GM21381 (cell line): ENCODE measurements around the gene IL22.
"Not testable (repeated sequence)": the region's sequence is repeated elsewhere in the genome, so short reads cannot be mapped to it uniquely, and the experiment has no call there.

ENCODE experiments used
- ATAC-seq: cut with Tn5 transposase; IDR thresholded peaks from one replicate; pipeline ENCODE4 v1.9.1; 2021; ENCODE audit warnings: mild to moderate bottlenecking, moderate library complexity; ENCODE audit not compliant: unreplicated experiment

IL22 gene

GRCh38 chr12:68231229-68231628 lies 22.2 kb downstream of the IL22 start:
- ATAC-seq = no peak

GRCh38 chr12:68229956-68230355 lies 23.4 kb downstream of the IL22 start:
- no peak for ATAC-seq

GRCh38 chr12:68227356-68227755 lies 26.0 kb downstream of the IL22 start:
- ATAC-seq = no peak

GRCh38 chr12:68225576-68226476 lies 27.6 kb downstream of the IL22 start, which contains the start of gene IL26:
Gene IL26, minus strand, starts transcription at chr12:68225810. Its CDS starts 54 bp downstream, at chr12:68225756.
- no peak for ATAC-seq

GRCh38 chr12:68224613-68225285 lies 28.7 kb downstream of the IL22 start:
- ATAC-seq = no peak

- ATAC-seq = peak; percentile 94
Observed at GRCh38 chr12:68223067-68223747, 30.2 kb downstream of the IL22 start.

GRCh38 chr12:68222326-68222725 lies 31.1 kb downstream of the IL22 start:
- no peak for ATAC-seq

GRCh38 chr12:68221497-68221896 lies 31.9 kb downstream of the IL22 start:
- no peak for ATAC-seq

GRCh38 chr12:68210875-68211274 lies 42.5 kb downstream of the IL22 start:
- no peak for ATAC-seq

- ATAC-seq = not testable (repeated sequence)
Observed at GRCh38 chr12:68209048-68209728, 44.2 kb downstream of the IL22 start.

GRCh38 chr12:68207276-68207675 lies 46.1 kb downstream of the IL22 start:
- ATAC-seq = no peak

- ATAC-seq = no peak
Observed at GRCh38 chr12:68206446-68206845, 47.0 kb downstream of the IL22 start.

GRCh38 chr12:68203460-68203875 lies 49.9 kb downstream of the IL22 start:
- ATAC-seq = no peak

- no peak for ATAC-seq
Observed at GRCh38 chr12:68200854-68201253, 52.5 kb downstream of the IL22 start.

- ATAC-seq = no peak
Observed at GRCh38 chr12:68199127-68199526, 54.3 kb downstream of the IL22 start.

GRCh38 chr12:68198507-68199086 lies 54.8 kb downstream of the IL22 start:
- no peak for ATAC-seq
